Activated CD4-positive, CD25-positive, alpha-beta regulatory T cell treated with anti-CD3 and anti-CD28 coated beads, Interleukin-2, amount 50 U/mL, for 72 hours (primary cell): ENCODE results near the gene SH3GL1.

Source experiments
- DNase-seq: peaks from one replicate; pipeline ENCODE4 v3.0.0; 2021

The SH3GL1 gene, protein sequence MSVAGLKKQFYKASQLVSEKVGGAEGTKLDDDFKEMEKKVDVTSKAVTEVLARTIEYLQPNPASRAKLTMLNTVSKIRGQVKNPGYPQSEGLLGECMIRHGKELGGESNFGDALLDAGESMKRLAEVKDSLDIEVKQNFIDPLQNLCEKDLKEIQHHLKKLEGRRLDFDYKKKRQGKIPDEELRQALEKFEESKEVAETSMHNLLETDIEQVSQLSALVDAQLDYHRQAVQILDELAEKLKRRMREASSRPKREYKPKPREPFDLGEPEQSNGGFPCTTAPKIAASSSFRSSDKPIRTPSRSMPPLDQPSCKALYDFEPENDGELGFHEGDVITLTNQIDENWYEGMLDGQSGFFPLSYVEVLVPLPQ

DNA sequence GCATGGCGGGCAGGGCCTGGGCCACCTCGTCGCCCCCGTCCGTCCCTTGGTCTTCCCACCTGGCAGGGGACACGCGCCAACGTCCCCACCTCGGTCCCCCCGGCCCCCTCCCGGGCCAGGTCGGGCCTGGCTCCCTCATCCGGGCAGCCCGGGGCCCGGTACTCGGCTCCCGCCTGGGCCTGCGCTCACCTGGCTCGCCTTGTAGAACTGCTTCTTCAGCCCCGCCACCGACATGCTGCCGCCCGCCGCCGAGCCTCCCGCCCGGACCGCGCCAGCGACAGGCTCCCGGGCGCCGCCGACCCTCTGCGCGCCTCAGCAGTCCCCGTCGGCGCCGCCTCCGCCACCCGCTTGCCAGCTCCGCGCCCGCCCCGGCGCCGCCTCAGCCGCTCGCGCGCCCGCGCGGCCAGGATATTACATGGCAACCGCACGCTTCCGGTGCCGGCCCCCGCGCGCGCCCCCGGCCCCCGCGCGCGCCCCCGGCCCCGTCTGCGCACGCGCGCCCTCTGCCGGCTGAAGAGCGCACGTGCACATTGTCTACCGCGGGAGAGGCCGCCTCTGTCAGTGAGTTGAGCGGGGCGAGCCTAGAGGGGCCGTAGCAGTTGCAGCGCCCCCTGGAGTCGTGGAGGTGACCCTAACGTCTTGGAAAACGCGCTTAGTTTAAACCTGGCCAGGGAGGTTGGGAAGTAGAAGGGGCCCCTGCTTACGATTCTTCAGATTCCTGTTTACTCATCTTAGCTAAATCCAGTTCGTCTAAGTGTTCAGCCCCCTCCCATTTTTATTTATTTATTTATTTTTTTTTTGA, at the start of gene SH3GL1:
Gene SH3GL1, minus strand, starts transcription at position 413 of the 802 bp plus-strand sequence. Its CDS starts 179 bp downstream, at position 234.
- DNase-seq: peak; percentile 95

DNA sequence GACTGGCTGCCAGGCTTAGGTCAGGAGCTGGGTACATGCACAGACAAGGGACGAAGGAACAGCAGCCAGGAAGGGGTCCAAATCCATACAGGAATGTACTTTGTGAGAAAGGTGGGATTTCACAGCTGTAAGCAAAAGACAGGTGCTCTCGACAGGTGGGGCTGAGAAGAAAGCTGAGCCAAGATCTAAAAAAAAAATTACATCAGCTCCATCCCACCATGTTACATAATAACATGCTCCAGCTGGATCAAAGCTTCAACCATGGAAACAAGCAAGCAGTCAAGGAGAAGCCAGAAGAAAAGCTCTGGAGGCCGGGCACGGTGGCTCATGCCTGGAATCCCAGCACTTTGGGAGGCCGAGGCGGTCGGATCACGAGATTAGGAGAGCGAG, 49.3 kb upstream of the SH3GL1 start:
- DNase-seq: no peak

DNA sequence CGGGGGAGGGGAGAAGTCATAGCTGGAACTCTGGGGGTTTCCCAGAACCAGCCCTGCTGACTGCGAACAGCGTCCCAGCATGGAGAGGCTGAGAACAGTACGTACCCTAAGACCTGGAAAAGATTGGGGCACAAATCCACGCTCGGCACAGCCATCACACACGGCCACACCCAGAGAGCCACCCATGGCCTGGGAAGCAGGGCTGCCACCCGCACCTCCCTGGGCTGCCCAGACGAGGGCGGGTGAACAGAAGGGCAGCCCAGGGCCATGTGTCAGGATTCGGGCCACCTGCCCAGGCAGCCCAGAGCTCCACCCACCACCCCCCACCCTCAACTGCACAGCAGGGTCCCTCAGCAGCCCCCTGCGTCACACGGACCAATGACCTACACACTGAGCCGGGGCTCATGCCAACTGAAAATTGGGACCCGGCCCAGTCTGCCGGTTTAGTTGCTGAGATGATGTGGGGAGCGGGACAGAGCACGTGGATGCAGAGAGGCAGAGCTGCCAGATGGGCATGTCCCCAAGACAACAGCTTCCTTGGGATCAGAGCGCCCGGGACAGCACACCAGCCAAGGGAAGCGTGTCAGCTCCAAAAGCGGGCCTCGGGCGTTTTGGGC, 48.8 kb upstream of the SH3GL1 start:
- no peak for DNase-seq

GRCh38 chr19:4448147-4448985, 48.0 kb upstream of the SH3GL1 start:
- no peak for DNase-seq

GRCh38 chr19:4447327-4448146, 47.2 kb upstream of the SH3GL1 start:
- no peak for DNase-seq

DNA sequence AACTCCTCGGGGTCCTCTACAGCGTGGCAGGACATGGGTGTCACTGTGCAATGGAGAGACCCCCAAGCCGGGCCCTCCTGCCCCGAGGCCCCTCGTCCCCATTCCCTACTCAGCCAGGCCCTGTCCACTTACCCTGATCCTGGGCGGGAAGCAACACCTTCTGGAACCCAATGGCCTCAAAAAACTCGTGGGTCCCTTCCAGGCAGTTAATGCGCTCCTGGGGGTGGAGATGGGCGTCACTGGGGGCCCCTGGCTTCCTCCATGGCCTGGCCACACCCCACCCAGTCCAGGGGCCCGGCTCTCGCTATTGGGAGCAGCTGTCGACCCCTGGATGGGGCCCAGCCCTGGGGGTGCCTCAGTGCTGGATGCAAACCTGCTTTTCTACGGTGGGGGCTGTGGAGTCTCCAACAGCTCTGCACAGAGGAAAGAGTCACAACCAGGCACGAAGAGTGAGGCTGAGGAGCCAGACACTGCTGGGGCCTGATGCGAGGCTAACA, 46.4 kb upstream of the SH3GL1 start:
- DNase-seq: no peak

DNA sequence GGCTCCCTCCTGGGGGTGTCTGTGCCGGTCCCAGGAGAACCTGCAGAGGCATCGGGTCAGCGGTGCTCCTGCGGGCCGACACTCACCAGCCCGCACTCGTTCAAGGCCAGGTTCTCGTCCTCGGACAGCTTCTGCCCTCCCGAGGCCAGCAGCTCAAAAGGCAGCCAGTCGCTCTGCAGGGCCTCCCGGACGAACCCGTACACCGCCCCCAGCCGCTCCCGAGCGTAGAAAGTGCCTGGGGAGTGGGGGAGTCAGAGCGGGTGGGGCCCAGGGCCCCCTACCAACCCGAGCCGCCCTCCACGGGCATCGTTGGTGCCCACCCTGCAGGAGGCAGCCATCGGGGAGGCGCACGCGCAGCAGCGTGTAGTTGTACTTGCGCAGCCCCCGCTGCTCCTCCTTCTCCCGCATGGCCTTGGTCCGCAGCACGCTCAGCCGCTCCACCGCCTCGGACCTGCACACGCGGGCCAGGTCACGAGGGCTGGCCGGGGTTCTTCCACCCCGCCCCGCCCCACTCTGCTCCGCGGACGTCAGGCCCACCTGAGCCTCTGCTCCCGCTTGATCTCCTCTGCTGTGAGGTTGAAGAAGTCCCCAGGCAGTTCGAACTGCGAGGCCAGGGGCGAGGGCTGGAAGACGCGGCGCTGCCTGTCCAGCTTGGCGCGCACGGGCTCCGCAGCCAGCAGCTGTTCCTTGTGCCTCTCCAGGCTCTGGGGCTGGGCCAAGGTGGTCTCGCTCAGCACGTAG, 45.8 kb upstream of the SH3GL1 start:
- no peak for DNase-seq

DNA sequence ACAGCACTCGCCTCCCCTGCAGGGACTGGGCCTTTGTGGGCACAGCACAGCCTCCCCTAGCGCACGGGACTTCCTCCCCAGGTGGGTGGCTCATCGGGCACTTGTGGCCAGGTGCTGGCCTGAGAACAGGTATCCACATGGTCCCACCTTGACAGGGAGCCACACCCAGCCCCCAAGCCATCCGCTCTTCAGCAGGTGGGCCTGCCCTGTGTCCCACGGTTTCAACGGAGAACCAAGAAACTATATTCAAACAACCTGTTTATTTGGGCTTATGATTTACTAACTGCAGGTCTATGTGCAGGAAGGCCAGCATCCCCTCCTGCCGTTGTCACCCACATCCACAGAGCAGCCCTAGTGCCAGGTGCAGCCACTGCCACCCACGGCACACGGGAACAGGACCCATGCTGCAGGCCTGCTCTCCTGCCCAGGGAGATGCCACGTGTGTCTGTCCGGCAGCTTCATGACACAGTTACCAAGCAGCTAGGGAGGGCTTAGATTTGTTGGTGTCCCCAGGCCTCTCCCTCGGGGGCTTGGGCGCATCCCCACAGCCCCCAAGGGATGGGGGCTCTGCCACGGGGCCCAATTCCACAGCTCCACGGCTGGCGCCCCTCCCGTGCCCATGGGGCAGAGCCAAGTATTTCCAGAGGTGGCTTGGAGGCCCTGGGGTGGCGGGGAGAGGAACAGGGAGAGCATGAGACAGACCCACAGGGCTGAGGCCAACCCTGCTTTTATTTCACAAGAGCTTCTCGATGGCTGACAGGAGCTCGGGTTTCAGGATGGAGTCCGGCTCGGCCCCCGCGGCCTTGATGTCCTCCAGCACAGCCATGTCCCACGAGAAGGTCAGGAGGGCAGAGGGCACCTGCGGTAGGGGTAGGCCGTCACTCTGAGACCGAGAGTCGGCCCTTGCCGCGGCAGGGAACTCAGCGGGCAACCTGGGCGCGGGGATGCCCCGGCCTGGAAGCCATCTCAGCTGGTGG, 44.7 kb upstream of the SH3GL1 start:
- no peak for DNase-seq

- no peak for DNase-seq
Observed at GRCh38 chr19:4443966-4444764, 43.8 kb upstream of the SH3GL1 start.

DNA sequence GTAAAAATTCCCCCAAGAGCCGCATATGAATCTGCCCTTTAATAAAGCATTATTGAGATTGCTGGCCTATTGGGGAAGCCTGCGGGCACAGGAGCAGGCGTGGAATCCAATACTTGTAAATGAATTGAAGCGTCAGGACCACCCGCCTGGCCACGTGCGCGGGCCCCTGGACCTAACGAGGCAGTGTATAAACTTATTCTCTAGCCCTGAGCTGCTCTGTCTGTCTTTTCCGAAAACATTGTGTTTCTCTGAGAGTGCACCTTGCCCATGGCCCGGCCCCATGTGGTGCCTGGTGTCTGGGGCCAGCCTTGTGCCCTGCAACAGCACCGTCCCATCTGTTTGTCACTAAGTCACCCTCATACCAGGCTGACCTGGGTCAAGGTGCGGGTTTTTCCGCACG, 42.8 kb upstream of the SH3GL1 start:
- DNase-seq: no peak

DNA sequence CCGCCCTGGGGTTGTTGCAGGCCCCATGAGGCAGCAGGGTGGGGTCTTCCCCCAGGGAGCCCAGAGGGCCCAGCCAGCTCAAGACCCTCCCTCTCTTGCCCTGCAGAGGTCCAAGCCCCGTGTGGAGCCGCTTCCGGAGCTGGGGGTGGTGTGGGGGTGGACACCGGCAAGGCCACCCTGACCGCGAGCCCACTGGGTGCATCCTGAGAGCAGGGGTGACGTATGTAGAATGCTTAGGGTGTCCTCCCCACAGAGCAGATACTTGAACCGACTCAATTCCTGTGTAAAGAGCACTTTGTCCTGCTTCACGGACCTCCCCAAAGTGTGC, 42.4 kb upstream of the SH3GL1 start:
- no peak for DNase-seq

DNA sequence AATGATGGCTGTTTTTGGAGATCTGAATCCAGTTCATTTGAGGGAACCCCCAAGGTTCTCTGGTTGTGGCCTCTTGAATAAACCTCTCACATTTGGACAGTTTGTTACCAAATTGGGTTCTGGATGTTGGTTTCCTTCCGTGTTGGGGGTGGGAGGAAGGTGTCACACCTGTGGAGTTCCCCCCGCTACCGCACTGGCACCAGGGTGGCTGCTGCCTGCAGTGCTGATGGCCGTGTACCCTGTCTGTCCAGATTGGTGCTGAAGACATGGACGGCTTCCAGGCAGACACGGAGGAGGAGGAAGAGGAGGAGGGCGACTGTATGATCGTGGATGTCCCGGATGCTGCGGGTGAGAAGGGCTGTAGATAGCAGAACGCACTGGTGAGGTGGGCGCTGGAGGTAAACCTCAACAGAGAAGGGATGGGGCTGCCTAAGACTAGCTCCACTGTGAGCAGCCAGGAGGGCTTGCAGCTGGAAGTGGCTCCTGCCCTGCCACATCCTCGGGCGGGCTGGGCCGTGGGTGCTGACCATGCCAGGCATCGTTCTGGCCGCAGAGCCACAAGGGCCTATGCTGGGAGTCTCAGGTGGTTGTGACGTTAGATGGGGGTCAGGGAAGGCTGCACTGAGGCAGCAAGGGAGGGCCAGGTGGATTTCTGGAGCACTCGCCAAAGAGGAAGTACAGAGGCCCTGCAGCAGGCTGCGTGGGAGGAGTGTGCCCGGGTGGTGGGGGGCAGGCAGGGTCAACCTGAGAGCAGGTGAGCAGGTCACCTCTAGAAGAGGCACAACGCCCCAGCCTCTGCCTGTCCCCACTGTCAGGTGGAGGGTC, 41.9 kb upstream of the SH3GL1 start:
- no peak for DNase-seq

DNA sequence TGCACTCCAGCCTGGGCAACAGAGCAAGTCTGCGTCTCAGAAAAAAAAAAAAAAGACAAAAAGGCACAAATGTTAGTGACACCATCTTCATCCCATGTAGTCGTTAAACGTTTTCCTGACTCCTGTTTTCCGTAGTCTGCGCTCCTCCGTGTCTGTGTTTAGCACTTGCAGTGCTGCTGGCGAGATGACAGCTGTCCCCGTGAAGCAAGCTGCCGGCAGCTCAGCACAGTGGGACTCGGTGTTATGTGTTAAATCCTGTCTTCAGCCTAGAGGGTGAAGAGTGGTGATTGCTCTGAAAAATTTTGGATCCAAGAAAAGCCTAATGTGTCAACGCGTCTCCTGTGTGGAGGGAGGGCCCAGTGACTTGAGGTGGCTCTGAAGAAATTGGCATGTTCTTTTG, 38.9 kb upstream of the SH3GL1 start:
- no peak for DNase-seq

- no peak for DNase-seq
Observed at GRCh38 chr19:4437103-4437502, 36.8 kb upstream of the SH3GL1 start.

DNA sequence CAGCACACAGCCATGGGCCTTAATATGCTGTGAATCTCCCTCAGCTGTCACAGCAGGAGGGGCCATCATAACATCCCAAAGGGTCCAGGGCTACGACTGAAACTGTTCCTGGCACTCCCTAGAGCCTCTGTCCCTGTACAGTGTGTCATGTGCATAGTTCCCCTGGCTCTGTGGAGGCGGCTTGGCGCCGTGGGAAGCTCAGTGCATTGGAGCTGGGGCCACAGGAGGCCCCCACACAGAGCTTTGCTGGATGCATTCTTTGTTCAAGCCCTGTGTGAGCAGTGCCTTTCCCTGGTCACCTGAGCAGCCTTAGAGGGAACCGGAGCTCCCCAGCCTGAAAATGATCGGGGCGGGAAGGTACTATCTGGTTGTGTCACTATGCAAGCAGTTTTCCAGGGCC, 35.9 kb upstream of the SH3GL1 start:
- DNase-seq: no peak

DNA sequence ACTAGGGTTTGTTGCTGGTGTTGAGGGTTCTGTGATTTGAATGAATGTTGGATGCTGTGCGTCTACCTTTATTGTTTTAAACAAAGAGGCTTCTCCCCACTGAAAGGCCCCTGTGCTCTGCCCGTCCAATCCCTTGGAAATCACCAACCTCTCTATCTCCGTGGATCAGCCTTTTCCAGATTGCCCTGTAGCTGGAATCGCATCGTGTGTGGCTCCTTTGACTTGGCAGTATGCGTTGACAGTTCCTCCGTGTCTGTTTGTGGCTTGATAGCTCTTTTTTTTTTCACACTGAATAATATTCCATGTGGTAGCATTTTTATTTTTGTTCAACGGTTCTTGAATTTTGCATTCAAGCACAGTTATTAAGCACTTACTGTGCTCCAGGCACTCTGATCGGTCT, 34.0 kb upstream of the SH3GL1 start:
- no peak for DNase-seq

DNA sequence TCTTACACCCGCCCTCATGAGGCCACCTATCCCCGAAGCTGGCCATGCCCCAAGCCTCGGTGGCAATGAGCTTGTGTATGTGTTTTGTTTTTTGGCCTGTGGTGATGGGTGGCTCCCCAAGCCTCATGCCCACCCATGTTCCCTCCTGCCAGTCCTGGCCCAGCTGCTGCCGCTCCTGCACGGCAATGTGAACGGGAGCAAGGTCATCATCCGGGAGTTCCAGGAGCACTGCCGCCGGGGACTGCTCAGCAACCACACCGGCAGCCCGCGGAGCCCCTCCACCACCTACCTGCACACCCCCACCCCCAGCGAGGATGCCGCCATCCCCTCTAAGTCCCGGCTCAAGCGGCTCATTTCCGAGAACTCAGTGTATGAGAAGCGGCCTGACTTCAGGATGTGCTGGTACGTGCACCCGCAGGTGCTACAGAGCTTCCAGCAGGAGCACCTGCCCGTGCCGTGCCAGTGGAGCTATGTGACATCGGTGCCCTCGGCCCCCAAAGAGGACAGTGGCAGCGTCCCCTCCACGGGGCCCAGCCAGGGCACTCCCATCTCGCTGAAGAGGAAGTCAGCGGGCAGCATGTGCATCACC, 32.7 kb upstream of the SH3GL1 start:
- DNase-seq: no peak
